Colonic mucosa (tissue), 4 donors: ENCODE measurements around the gene UGT1A10. TPM values are rescaled to one million over a fixed set of nuclear protein-coding genes. Genes with fewer than 3 reads are reported as not detected.
"Not testable (repeated sequence)": the region's sequence is repeated elsewhere in the genome, so short reads cannot be mapped to it uniquely, and the experiment has no call there.

Experiments
- DNase-seq: peaks from one replicate; pipeline ENCODE4 v3.0.0-alpha.2; 2020
- H3K27ac ChIP-seq: fragments of 200-600 bp; one replicate; pipeline ENCODE4 v1.8.0; 2021
- H3K27me3 ChIP-seq: fragments of 200-600 bp; one replicate; pipeline ENCODE4 v1.8.0; 2021
- H3K36me3 ChIP-seq: fragments of 200-600 bp; one replicate; pipeline ENCODE4 v1.8.0; 2021
- H3K4me1 ChIP-seq: fragments of 200-600 bp; one replicate; pipeline ENCODE4 v1.8.0; 2021; ENCODE audit warnings: mild to moderate bottlenecking
- H3K4me3 ChIP-seq: fragments of 200-600 bp; one replicate; pipeline ENCODE4 v1.8.0; 2021
- H3K9ac ChIP-seq, 2 donors: one replicate each; pipeline ENCODE4 v1.7.0; 2013; ENCODE audit warnings: control low read depth in 2 of 2, low read depth in 2 of 2, low read length in 2 of 2
- H3K9me3 ChIP-seq: fragments of 200-600 bp; one replicate; pipeline ENCODE4 v1.8.0; 2021
- CTCF ChIP-seq: fragments of 200-600 bp; IDR thresholded peaks from one replicate; pipeline ENCODE4 v1.8.0; 2022; ENCODE audit warnings: antibody characterized with exemption, mild to moderate bottlenecking
- intact Hi-C: fragments of 100-400 bp; cut with DNase I; formaldehyde crosslinking; loops from one replicate; pipeline ENCODE4 v1.14.1; 2022
- total RNA-seq, 2 donors: library from RNA; stranded (reverse); fragmentation: NEBNext Ultra II Directional in 1 of 2; extraction: Animal tissue kit (Norgen Biotek cat#: 25700) in 1 of 2; gene quantifications; one replicate each; pipeline ENCODE4 v1.2.1, GENCODE V29; 2021
- donor health status: healthy.
- donor health status: DM: no; HTN: no; CAD: no.
- donor health status: DM: no; HTN: no; CAD: no.

UGT1A10 gene
- total RNA-seq, 2 donors from 2014 or later: 45.2 to 82.9 TPM

GRCh38 chr2:233740870-233741269 is 104.6 kb downstream of the UGT1A10 start:
- no peak overlapping the region for H3K4me3 ChIP-seq
- no peak overlapping the region for H3K9ac ChIP-seq
- H3K27ac ChIP-seq: no peak overlapping the region
- intact Hi-C loops: no loop called here
- H3K4me1 ChIP-seq: no peaks in the 10 kb centered on the region
- H3K36me3 ChIP-seq: no peaks in the 10 kb centered on the region
- H3K9me3 ChIP-seq: no peaks in the 10 kb centered on the region
- no peaks in the 10 kb centered on the region for H3K27me3 ChIP-seq
- DNase-seq: no peak
- no peak for TF ChIP-seq CTCF

- Histone ChIP-seq H3K27ac (no peak overlapping the region), H3K36me3 (no peaks in the 10 kb centered on the region), H3K9me3 (no peaks in the 10 kb centered on the region), H3K27me3 (no peaks in the 10 kb centered on the region), H3K4me3 (no peak overlapping the region), H3K4me1 (no peaks in the 10 kb centered on the region), H3K9ac (no peak overlapping the region)
- intact Hi-C loops: no loop called here
- no peak for TF ChIP-seq CTCF
- DNase-seq: no peak
Measured at GRCh38 chr2:233743464-233744259, 107.4 kb downstream of the UGT1A10 start.

- DNase-seq: no peak
- TF ChIP-seq CTCF: no peak
- no peak overlapping the region for H3K27ac ChIP-seq
Measured at GRCh38 chr2:233745073-233745755, 109.0 kb downstream of the UGT1A10 start.

GRCh38 chr2:233745838-233746237 is 109.6 kb downstream of the UGT1A10 start:
- H3K36me3 ChIP-seq, H3K27ac ChIP-seq, H3K4me1 ChIP-seq, H3K9ac ChIP-seq, DNase-seq, intact Hi-C loops, H3K4me3 ChIP-seq, H3K27me3 ChIP-seq, H3K9me3 ChIP-seq: not testable (repeated sequence)

More at GRCh38 chr2:233745073-233745755, 109.0 kb downstream of the UGT1A10 start:
- Histone ChIP-seq H3K9me3 (no peaks in the 10 kb centered on the region), H3K36me3 (no peaks in the 10 kb centered on the region), H3K27me3 (no peaks in the 10 kb centered on the region), H3K9ac (no peak overlapping the region), H3K4me3 (no peak overlapping the region), H3K4me1 (no peaks in the 10 kb centered on the region)
- intact Hi-C loops: no loop called here

- Histone ChIP-seq H3K27me3 (no peaks in the 10 kb centered on the region), H3K36me3 (no peaks in the 10 kb centered on the region), H3K4me3 (no peak overlapping the region), H3K4me1 (no peaks in the 10 kb centered on the region), H3K9ac (no peak overlapping the region), H3K27ac (no peak overlapping the region), H3K9me3 (no peaks in the 10 kb centered on the region)
- TF ChIP-seq CTCF: no peak
- no peak for DNase-seq
- intact Hi-C loops: no loop called here
Measured at GRCh38 chr2:233746475-233747282, 110.4 kb downstream of the UGT1A10 start.
